Measurements from ENCODE around the gene UQCC5.

UQCC5 gene

GRCh38 chr3:52494886-52495495 lies 41.4 kb upstream of the UQCC5 start, which contains the start of gene STAB1:
TSS of gene STAB1 (plus strand) at chr3:52495338. CDS start at chr3:52495414, 76 bp downstream.
- Histone ChIP-seq H3K27ac (peak within 1 kb of the TSS; percentile 43), H3K4me3 (ENCODE audit: low read depth, low read length) (no peak within 1 kb of the TSS), H3K27me3 (ENCODE audit: insufficient read depth, low read depth, severe bottlenecking) (no peaks in the 10 kb centered on the region), H3K36me3 (peaks cover 37% of the 10 kb centered on the region), H3K9me3 (ENCODE audit: severe bottlenecking) (no peaks in the 10 kb centered on the region)
- TF ChIP-seq, protein P1, sequence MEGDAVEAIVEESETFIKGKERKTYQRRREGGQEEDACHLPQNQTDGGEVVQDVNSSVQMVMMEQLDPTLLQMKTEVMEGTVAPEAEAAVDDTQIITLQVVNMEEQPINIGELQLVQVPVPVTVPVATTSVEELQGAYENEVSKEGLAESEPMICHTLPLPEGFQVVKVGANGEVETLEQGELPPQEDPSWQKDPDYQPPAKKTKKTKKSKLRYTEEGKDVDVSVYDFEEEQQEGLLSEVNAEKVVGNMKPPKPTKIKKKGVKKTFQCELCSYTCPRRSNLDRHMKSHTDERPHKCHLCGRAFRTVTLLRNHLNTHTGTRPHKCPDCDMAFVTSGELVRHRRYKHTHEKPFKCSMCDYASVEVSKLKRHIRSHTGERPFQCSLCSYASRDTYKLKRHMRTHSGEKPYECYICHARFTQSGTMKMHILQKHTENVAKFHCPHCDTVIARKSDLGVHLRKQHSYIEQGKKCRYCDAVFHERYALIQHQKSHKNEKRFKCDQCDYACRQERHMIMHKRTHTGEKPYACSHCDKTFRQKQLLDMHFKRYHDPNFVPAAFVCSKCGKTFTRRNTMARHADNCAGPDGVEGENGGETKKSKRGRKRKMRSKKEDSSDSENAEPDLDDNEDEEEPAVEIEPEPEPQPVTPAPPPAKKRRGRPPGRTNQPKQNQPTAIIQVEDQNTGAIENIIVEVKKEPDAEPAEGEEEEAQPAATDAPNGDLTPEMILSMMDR (IDR thresholded peaks at IDR 0.05; ENCODE audit: low read depth, low read length): no peak
- DNase-seq: no peak

GRCh38 chr3:52495777-52496602 lies 40.4 kb upstream of the UQCC5 start:
- DNase-seq: no peak
- H3K27ac ChIP-seq: peak overlapping the region; percentile 43
- no peaks in the 10 kb centered on the region for H3K27me3 ChIP-seq (ENCODE audit: insufficient read depth, low read depth, severe bottlenecking)
- no peak overlapping the region for H3K4me3 ChIP-seq (ENCODE audit: low read depth, low read length)
- peaks cover 27% of the 10 kb centered on the region for H3K36me3 ChIP-seq
- no peaks in the 10 kb centered on the region for H3K9me3 ChIP-seq (ENCODE audit: severe bottlenecking)
- TF ChIP-seq, protein P1 (IDR thresholded peaks at IDR 0.05; ENCODE audit: low read depth, low read length): no peak

GRCh38 chr3:52498137-52499054 lies 38.0 kb upstream of the UQCC5 start:
- no peaks in the 10 kb centered on the region for H3K9me3 ChIP-seq (ENCODE audit: severe bottlenecking)
- H3K36me3 ChIP-seq: 0 out of 2 replicates have a peak, but pooled peaks cover 4% of the 10 kb centered on the region
- H3K27ac ChIP-seq: no peak overlapping the region
- TF ChIP-seq, protein P1 (IDR thresholded peaks at IDR 0.05; ENCODE audit: low read depth, low read length): no peak
- no peaks in the 10 kb centered on the region for H3K27me3 ChIP-seq (ENCODE audit: insufficient read depth, low read depth, severe bottlenecking)
- DNase-seq: no peak
- no peak overlapping the region for H3K4me3 ChIP-seq (ENCODE audit: low read depth, low read length)

GRCh38 chr3:52501046-52501445 lies 35.4 kb upstream of the UQCC5 start:
- no peak for DNase-seq

GRCh38 chr3:52502001-52502400 lies 34.4 kb upstream of the UQCC5 start:
- no peaks in the 10 kb centered on the region for H3K36me3 ChIP-seq
- TF ChIP-seq, protein P1 (IDR thresholded peaks at IDR 0.05; ENCODE audit: low read depth, low read length): no peak
- no peak overlapping the region for H3K4me3 ChIP-seq (ENCODE audit: low read depth, low read length)
- H3K9me3 ChIP-seq (ENCODE audit: severe bottlenecking): no peaks in the 10 kb centered on the region
- H3K27me3 ChIP-seq (ENCODE audit: insufficient read depth, low read depth, severe bottlenecking): no peaks in the 10 kb centered on the region
- H3K27ac ChIP-seq: no peak overlapping the region
- DNase-seq: no peak

More at GRCh38 chr3:52501046-52501445, 35.4 kb upstream of the UQCC5 start:
- Histone ChIP-seq H3K4me3 (ENCODE audit: low read depth, low read length) (no peak overlapping the region), H3K36me3 (no peaks in the 10 kb centered on the region), H3K27me3 (ENCODE audit: insufficient read depth, low read depth, severe bottlenecking) (no peaks in the 10 kb centered on the region), H3K9me3 (ENCODE audit: severe bottlenecking) (no peaks in the 10 kb centered on the region), H3K27ac (no peak overlapping the region)
- TF ChIP-seq, protein P1 (IDR thresholded peaks at IDR 0.05; ENCODE audit: low read depth, low read length): no peak
